GM19463 (cell line): ENCODE results near the gene TMEM183A.

ENCODE experiments used
- ATAC-seq: cut with Tn5 transposase; IDR thresholded peaks from one replicate; pipeline ENCODE4 v1.9.1; 2021; ENCODE audit warnings: mild to moderate bottlenecking, moderate library complexity; ENCODE audit not compliant: unreplicated experiment

TMEM183A gene

DNA sequence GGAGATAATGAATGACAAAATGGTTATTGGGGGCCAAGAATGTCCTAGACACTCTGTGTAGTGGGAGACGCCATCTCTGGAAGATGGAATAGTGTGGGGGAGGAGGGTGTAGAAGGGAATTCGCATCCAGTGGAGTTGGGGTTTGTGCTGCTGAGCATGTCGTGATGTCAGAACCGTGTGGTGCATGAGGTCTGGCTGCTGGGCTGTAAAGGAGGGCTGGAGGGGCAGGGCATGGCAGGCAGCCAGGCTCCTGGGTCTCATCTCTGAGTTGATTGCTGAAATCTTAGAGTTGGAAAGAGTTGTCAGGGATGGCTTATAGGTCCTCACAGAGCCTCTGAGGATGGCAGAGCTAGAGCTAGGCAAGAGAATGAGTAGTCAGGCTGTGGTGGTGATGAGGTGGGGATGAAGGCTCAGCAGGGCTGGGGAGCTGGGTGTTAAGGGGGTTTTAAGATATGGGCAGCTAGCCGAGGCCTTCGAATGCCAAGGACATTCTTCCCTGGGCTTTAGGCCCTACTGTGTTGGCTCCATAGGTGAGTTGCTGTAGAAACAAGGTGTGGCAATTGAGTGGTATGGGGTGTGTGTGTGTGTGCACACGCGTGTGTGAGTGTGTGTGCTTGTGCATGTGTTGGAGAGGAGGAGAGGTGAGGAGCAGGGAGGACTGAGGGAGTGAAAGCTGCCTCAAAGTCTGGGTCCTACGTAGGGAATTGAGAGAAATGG, 21.1 kb downstream of the TMEM183A start:
- ATAC-seq: no peak

DNA sequence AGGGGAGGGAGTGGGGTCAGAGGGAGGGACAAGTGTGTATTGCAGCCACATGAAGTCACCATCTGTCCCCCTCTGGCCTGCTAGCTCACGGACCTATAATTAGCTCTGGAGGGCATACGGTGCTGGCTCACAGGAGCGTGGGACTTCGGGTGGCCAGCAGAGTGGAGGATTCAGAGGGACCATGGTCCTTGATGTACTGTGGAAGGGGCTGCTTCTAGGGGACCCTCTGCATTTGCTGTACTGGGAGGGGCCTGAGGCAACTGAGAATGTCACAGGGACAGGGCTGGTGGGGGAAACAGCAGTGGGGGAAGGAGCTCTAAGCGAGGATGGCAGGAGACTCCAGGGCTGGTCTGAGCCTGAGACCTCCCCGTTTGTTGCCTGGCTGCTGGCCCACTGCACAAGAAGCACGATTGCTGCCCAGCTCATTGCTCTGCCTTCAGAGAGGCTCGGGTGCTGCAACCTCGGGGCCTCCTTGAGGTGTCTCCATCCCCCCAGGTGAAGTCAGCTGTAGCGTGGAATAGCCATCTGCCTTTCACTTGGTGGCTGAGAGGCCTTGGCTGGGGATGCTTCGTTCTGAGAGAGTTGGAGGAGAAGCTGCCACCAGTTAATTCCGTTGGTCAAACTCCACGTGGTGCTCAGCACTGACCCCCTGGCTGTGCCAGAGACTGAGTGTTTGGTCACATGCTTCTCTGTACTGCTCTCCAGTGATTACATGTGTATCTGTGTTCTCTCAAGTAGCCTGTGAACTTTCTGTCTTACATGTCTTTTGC, 21.8 kb downstream of the TMEM183A start:
- no peak for ATAC-seq

DNA sequence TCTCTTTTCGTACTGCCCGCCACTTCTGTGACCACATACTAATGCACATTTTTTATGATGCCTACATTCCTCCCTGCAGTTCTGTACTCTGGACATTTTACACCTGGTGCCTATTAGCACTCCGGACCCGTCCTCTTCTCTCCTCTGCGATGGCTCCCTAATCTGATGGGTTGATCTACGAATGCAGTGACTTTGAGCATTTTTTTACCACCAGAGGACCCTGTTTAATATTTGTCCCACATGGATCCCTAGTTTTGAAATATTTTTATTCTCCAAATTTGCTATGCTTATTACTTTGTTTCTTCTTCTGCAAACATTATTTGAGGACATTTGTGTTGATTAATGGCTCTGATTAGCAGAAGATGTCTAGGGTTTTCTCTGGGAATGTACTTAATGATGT, 24.3 kb downstream of the TMEM183A start:
- ATAC-seq: no peak

DNA sequence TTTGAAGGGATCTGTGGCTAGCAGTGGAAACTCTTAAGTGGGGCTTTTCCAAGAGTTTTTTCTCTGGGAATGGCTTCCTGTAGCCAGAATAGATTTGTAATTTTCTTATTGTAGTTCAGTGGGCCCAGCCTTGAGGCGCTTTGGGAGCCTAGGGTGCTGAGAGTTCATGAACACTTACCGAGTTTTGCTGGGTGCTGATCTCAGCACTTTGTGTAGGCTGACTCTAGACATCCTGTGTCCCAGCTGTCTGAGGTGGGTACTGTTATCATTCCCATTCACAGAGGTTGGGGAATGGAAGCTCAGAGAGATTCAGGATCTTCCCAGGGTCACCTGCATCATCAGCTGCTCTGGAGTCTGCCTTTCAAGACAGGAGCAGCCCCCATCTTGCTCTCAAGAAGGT, 26.1 kb downstream of the TMEM183A start:
- no peak for ATAC-seq

DNA sequence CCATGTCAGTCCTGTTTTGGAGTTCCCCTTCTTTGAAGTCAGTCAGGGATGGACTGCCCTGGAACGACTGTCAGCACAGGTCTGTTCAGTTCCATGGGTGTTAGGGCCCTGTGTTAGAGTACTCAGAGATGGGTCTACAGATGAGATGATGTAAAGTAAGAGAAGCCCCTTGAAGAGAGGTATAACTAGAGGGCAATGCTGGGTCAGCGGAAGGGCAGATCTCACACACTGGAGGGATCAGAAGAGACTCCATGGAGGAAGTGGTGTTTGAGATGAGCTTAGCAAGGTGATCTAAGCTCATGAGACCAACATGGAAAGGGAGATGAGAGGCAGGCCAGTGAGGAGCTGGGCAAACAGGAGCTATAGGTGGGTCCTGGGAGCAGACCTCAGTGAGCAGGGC, 26.7 kb downstream of the TMEM183A start:
- ATAC-seq: no peak

DNA sequence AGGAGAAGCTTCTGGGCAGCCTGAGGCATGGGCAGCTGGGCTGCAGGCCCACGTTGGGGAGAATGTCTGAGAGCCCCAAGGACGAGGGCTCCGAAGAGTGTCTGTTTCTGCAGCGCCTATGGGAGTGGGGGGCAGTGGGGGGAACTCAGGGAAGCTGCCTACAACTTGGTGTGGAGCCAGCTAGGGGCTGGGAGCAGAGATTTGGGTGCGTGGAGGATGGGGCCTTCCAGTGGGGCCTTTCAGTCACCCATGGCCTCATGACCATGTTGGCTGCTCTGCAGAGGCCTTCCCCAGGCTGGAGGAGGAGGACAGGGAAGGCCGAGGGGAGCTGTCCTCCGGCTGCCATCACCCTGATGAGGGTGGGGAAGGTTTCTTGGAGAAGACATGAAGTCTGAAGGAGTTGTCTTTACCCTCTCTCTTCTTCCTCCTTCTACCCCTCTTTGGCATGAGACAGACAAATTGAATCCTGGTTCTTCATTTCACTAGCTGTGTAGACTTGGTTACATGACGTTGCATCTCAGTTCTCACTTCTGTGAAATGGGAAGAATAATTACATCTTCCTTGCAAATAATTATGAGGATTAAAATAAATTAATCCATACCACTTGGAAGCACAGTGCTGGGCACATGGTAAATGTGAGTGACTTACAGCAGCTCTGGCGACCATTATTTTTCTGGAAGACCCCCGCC, 27.4 kb downstream of the TMEM183A start:
- no peak for ATAC-seq

DNA sequence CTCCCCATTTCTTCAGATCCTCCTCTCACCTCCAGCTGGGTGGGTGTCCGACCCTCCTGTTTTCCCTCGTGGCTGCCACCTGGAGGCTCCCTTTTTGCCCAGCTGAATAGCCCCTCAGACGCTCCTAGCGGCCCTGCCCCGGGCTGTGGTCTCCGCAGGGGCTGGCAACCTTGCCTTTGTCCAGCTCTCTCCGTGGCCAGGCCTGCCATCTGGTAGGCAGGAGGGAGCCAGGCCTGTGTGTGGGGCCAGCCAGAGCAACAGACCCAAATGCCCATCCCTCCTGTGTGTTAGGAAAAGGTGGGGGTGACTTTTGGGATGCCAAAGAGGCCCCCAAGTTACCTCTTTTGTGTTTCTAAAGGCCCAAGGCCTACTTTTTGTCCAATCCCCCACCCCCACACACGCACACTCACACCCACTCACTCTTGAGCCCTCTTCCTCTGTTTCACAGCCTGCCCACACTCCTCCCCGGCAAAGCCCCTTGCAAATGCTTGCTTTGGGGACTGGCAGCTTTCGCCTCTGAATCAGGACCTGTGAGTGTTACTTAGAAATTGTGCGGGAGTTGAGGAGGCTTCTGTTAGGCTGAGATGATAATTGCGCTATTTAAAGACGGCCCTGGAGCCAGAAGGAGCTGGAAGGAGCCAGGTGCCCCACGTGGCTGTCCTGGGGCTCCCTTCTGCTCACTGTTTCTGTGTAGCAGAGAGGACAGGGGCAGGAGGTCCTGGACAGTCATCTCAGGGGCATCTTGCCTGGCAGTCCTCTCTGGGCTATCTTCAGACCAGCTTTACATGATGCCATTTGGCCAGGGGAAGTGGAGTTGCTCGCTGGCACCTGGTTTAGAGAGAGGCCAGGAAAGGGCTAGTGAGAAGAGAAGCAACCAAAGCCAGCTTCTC, 28.2 kb downstream of the TMEM183A start:
- ATAC-seq: no peak

DNA sequence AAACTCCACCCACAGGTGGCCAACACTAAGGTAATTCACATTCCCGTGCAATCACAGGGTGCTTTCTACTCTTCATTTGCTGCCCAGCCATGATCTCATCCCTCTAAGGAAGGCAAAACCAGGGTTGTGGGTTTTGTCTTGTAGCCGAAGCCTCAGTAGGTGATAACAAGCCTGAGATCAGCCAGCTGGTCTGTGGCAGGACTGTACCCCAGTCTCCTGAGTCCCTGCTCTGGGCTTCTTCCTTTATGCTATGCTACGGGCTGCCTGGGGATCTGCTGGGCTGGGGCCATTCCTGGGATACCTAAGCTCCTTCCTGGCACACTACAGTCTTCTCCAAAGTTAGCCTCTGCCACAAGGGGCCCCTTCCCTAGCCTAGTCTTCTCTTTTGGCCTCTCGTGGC, 29.0 kb downstream of the TMEM183A start:
- ATAC-seq: no peak

DNA sequence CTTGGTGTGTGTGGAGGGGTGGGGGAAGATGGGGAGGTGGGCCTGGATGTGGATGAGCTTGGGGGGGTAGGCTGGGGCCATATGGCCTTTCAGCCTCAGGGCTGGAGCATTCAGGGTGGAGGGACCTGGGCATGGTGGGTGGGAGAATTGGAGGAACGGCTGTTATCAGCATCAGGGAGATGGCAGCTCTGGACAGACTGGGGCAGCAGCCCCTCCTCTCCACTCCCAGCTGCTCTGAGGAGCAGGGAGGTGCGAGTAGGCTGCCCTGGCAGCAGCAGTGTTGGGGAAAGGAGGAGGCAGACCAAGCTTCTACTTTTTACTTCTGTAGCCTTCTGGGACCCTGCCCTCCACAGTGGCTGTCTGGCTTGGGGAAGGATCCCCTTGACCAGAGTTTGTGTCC, 29.4 kb downstream of the TMEM183A start:
- ATAC-seq: no peak

DNA sequence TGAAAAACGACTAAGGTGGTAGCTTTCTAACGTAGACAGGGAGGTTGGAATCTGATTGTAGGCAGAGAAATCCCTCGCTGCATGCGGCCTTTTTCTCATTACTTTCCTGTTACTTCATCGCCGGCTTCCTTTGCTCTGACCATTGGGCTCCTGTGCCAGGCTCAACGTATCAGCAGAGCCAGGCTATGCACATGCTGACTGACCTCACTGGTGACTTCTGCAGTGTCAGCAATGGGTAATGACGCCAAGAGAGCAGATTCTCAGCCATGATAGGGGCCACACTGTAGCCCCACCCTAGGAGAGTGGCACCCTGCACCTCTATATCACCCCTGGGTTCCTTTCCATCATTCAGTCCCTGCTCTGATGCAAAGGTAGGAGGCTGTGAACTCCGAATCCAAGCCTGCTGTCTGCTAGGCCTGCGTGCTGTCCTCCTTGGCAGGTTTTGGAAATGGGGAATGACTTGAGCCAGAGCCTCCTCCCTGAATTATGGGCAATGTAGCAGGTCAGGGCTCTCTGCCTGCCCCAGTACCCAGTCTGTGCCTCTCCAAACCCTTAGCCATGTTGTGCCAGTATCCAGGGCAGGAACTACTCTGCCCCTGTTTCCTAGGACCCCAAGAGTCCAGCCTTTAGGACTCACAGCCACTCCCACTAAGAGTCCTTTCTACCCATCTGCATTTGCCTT, 30.5 kb downstream of the TMEM183A start:
- no peak for ATAC-seq

DNA sequence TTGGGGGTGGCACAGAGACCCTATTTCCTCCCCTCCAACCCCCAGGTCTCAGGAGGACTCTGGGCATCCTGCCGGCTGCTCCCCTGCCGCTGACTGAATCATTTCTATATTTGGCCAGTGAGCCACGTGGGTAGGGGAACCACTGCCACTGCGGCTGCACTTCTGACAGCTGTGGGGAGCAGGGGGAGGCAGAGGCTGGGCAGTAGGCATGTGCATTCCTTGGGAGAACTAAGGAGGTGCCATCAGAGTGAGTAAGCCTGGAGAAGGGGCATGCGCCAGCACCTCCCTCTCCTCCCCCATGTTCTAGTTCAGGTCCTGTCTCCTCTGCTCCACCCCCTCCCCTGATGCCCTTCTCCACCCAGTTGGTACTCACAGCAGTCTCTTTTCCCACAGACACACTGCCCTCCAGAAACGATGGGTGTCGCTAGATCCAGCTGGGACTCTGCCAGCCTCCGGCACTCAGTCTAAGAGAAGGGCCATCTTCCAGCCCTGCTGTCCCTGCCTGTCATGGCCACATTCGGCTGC, 31.1 kb downstream of the TMEM183A start:
- peak; percentile 74 for ATAC-seq

DNA sequence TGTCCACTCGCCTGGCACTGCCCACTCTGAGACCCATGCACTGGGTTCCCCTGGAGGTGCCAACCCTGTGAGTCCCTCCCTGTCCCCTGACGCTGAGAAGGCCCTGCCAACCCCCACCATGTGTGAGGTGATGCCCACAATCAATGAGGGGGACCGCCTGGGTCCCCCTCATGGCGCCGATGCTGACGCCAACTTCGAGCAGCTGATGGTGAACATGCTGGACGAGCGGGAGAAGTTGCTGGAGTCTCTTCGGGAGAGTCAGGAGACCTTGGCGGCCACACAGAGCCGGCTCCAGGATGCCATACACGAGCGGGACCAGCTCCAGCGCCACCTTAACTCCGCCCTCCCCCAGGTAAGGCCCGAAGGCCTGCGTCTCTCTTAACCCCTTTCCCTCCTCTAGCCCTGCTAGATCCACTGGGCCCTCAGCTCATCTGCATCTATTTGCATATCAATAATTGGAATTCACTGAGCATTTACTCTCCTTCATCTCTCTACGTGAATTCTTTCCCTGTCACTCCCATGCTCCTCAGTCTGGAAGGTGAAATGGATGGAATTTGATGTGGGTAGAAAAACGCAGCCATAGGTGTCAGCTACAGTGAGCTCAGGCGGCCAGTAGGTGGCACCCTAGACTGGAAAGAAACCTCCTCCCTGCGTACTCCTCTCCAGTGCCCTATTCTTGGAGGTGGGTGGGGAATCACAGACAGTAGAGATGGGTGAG, 31.9 kb downstream of the TMEM183A start:
- no peak for ATAC-seq

DNA sequence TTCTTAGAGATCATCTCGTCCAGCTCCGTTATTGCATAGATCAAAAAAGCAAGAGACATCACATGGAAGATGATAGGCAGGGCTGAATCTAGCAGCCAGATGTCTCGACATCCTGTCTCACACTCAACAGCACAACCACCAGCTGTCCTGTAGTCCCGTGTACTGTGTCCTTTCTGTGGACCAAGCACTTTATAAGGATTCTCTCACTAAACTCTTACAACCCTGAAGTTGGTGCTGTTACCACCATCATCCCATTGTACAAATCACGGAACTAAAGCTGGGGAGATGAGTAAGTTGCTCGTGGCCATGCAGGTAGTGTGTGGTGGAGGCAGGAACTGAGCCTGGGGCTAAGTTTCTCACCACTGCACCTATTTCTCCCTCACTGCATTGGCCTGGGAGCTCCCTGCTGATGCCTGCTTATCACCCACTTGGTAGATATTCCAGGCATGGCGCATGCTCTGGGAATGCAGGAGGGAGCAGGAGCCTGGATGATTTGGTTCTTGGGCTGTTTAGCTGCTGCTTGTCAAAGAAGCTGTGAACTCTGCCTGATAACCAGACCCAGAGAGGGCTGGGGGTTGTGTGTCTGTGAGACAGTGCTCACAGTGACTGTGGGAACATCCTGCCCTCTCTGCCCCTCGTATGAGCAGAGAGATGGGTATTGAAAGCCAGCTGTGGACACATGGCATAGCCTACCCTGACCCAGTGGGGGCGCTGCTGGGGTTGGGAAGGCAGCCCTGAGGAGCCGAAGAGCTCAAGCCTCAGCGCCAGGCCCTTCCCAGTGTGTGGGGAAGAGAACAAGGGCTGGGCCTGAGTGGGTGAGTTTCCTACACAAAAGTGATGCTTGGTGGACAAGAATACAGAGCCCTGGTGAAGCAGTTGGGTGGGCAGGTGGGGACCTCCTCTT, 32.7 kb downstream of the TMEM183A start:
- ATAC-seq: no peak

DNA sequence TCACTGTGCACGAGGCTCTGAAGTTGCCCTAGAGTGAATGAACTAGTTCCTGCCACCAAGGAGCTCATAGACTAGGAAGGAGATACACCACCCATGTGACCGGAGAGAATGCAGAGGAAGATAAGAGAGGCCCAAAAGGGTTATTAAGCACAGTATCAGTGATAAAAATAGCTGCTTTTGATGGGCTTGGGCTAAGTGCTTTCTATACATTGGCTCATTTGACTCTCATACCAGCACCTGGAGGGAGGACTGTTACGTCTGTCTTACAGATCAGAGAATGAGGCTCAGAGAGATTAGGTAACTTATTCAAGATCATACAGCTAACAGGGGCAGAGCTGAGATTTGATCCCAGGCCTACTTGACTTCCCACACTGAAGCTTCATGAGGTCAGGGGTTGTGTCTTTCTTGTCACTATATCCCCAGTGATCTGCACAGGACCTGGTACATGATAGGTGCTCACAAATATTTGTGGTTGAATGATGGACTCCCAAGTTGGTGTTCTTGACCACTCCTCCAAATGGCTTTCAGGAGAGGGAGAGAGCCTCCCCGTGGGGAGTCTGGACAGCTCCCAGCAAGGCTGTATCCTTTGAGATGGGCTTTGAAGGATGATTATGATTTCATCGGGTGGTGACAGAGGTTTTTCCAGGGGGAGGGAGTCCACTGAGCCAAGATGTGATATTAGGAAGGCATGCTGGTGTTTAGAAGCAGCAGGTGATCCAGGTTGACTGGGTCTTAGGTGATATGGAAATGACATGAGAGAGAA, 33.5 kb downstream of the TMEM183A start:
- ATAC-seq: no peak

DNA sequence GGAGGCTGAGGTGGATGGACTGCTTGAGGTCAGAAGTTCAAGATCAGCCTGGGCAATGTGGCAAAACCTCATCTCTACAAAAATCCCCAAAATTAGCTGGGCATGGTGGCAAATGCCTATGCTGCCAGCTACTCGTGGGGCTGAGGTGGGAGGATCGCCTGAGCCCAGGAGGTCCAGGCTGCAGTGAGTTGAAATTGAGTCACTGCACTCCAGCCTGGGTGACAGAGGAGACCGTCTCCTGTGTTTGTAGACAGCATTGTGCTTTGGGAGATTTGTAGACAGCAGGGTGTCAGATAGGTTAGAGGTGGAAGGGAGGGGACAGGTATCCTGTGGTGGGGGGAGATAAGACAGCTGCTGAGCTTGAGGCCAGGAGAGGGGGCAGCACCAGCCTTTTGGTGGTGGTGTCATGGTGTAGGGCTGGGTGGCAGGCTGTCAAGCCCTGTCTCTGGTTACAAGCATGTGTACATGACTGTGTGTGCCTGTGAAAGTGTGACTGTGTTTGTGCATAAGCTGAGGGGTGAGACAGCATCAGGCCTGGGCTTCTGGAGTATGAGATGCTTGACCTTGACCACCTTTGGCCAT, 34.3 kb downstream of the TMEM183A start:
- ATAC-seq: no peak

DNA sequence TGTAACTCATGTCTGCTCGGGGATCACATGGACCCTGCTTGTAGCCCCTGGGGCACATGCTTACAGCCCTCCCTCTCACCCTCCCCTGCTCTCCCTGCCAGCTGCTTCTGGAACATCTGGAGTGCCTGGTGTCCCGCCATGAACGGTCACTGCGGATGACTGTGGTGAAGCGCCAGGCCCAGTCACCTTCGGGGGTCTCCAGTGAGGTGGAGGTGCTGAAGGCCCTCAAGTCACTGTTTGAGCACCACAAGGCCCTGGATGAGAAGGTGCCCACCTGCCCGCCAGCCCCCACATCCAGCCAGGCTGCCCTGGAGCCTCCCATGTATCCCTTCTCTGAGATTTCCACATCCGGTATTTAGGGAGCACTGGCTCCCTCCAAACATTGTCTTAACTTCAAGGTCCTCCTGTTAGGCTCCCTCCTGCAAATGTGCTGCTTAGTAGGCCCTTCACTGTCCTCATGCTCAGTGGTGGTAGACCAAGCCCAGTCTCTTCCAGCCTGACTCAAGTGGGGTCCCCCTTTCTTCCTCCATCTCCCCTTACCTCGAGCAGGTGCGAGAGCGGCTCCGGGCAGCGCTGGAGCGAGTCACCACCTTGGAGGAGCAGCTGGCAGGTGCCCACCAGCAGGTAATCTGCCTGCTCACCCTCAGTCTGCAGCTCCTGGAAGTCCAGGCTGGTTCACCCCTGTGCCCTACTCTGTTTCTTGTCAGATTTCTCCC, 36.8 kb downstream of the TMEM183A start:
- no peak for ATAC-seq
